H4 (cell line): Measurements from ENCODE around the gene B4GALNT4. TPM values are rescaled to one million over a fixed set of nuclear protein-coding genes. Genes with fewer than 3 reads are reported as not detected.
"Not testable (repeated sequence)": the region's sequence is repeated elsewhere in the genome, so short reads cannot be mapped to it uniquely, and the experiment has no call there.

Experiments
- DNase-seq: peaks from one replicate; pipeline ENCODE4 v3.0.0-alpha.2; 2015; ENCODE audit warnings: low spot score
- total RNA-seq: library from RNA; depleted of rRNA; stranded (reverse); fragments of >200 nt; shearing (Covaris generic); gene quantifications from 2 replicates; pipeline ENCODE4 v1.2.3, GENCODE V29; 2014; rRNA removed

The B4GALNT4 gene
- total RNA-seq, 1 experiment from 2014 or later: 6.5 TPM

DNA sequence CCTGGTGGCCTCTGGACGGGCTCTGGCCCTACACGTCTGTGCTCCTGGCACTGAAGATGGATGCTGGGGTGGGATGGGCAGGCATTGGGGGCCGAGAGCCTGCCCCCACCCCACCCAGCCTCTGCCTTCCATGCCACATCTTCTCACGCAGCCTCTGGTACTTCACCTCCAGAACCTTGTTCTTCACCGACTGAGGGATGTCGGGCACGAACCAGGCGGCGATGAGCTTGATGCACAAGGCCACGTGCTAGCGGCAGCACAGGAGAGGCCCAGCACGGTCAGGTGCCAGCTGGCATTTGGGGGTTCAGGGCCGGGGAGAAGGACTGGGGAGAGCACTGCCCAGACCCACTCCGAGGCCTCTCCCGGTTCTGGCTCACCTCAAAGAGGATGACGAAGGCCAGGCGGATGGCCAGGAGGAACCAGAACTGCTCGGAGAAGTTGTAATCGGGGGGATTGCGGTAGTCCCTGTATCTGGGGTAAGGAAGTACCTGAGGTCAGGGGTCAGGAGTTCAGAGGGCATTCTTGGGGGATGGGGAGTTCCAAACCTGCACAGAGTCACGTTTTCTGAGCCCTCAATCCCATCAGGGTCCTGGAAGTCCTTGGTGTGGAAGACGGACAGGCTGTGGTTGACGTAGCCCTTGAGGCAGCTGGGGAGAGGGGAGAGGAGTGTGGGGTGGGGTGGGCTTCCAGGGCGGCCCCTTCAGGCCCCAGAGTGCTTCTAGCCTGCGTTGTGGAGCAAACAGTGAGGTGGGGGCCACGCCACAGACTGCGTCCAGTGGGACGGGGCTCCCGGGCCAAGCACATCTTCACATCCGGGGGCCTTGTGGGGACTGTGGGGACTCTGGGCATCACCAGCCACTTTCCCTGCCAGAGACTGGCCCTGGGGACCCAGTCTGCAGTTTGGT lies 49.3 kb downstream of the B4GALNT4 start:
- no peak for DNase-seq

GRCh38 chr11:419248-420005 lies 50.1 kb downstream of the B4GALNT4 start:
- no peak for DNase-seq

GRCh38 chr11:420054-420910 lies 51.0 kb downstream of the B4GALNT4 start:
- DNase-seq: no peak

GRCh38 chr11:420911-421321 lies 51.6 kb downstream of the B4GALNT4 start:
- no peak for DNase-seq

- DNase-seq: no peak
Measured at GRCh38 chr11:422249-422656, 53.0 kb downstream of the B4GALNT4 start.

- DNase-seq: no peak
Measured at GRCh38 chr11:424232-424631, 54.9 kb downstream of the B4GALNT4 start.

DNA sequence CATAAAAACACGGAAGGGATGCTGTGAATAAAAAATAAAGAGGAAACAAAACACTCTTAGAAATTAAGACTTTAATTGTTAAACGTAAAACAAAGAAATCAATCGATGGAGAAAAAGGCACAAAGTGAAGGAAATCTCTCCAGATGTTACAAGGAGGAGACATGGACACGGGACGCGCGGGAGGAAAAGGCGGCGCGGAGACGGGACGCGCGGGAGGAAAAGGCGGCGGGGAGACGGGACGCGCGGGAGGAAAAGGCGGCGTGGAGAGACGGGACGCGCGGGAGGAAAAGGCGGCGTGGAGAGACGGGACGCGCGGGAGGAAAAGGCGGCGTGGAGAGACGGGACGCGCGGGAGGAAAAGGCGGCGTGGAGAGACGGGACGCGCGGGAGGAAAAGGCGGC lies 55.5 kb downstream of the B4GALNT4 start:
- not testable (repeated sequence) for DNase-seq

- no peak for DNase-seq
Measured at GRCh38 chr11:425301-425700, 56.0 kb downstream of the B4GALNT4 start.

GRCh38 chr11:426851-427250 lies 57.6 kb downstream of the B4GALNT4 start:
- DNase-seq: no peak

DNA sequence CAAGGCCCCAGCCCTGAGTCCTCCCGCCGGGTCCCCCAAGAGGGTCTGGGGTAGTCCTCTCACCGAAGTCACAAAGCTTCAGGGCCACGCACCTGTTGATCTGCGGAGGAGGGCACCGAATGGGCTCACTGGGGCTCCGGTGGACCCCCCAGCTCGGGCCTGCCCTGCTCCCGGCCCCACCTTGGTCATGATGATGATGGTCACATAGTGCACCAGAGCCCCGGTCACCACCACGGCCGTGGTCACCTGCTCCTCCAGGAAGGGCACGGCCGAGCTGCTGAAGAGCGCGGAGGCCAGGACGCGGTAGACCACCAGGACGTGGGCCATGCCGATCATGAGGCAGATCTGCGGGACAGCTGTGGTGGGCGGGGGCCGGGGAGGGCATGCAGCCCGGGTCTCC lies 59.0 kb downstream of the B4GALNT4 start:
- DNase-seq: no peak

GRCh38 chr11:429391-429790 lies 60.1 kb downstream of the B4GALNT4 start:
- DNase-seq: no peak

- no peak for DNase-seq
Measured at GRCh38 chr11:429931-430456, 60.7 kb downstream of the B4GALNT4 start.

Other genes with a start within 250 kb of the B4GALNT4 start
- gene SCGB1C1, start 176.4 kb upstream of the B4GALNT4 start, total RNA-seq: not detected in 2 replicates
- 30.3 and 30.7 TPM in 2 replicates for gene BET1L, start 162.1 kb upstream of the B4GALNT4 start, total RNA-seq
- gene RIC8A, start 161.8 kb upstream of the B4GALNT4 start, total RNA-seq: 138 and 139 TPM in 2 replicates
- 6.4 and 12.3 TPM in 2 replicates for gene SIRT3, start 133.2 kb upstream of the B4GALNT4 start, total RNA-seq
- 248 and 295 TPM in 2 replicates for gene PSMD13, start 132.5 kb upstream of the B4GALNT4 start, total RNA-seq
- gene NLRP6, start 91.1 kb upstream of the B4GALNT4 start, total RNA-seq: not detected in 2 replicates
- 2.2 and 2.4 TPM in 2 replicates for gene PGGHG, start 80.4 kb upstream of the B4GALNT4 start, total RNA-seq
- gene IFITM5, start 70.0 kb upstream of the B4GALNT4 start, total RNA-seq: not detected in 2 replicates
- 21.9 and 30.7 TPM in 2 replicates for gene IFITM2, start 61.7 kb upstream of the B4GALNT4 start, total RNA-seq
- 179 TPM in 2 replicates for gene IFITM1, start 55.5 kb upstream of the B4GALNT4 start, total RNA-seq
- gene IFITM3, start 48.6 kb upstream of the B4GALNT4 start, total RNA-seq: 183 and 240 TPM in 2 replicates
- 2.4 and 3.0 TPM in 2 replicates for gene PKP3, start 24.7 kb downstream of the B4GALNT4 start, total RNA-seq
- gene SIGIRR, start 45.5 kb downstream of the B4GALNT4 start, total RNA-seq: 1.9 TPM in 1 of 2 replicates, not detected in the other
- gene ANO9, start 72.5 kb downstream of the B4GALNT4 start, total RNA-seq: not detected in 2 replicates
- gene PTDSS2, start 80.8 kb downstream of the B4GALNT4 start, total RNA-seq: 15.0 and 26.7 TPM in 2 replicates
- gene RNH1, start 137.7 kb downstream of the B4GALNT4 start, total RNA-seq: 150 and 205 TPM in 2 replicates
- gene HRAS, start 166.1 kb downstream of the B4GALNT4 start, total RNA-seq: 64.1 and 76.1 TPM in 2 replicates
- gene LRRC56, start 168.0 kb downstream of the B4GALNT4 start, total RNA-seq: 0.18 and 0.19 TPM in 2 replicates
- 1.4 and 2.6 TPM in 2 replicates for gene LMNTD2, start 191.2 kb downstream of the B4GALNT4 start, total RNA-seq
- gene RASSF7, start 191.5 kb downstream of the B4GALNT4 start, total RNA-seq: 16.8 and 17.3 TPM in 2 replicates
- 14.5 and 15.3 TPM in 2 replicates for gene PHRF1, start 207.0 kb downstream of the B4GALNT4 start, total RNA-seq
- gene IRF7, start 246.5 kb downstream of the B4GALNT4 start, total RNA-seq: 11.7 and 11.9 TPM in 2 replicates